PC-9 (cell line): ENCODE data around the gene OR2A5.

Experiments used
- EZH2 ChIP-seq: fragments of 200-600 bp; sonication (generic); IDR thresholded peaks from 2 replicates; pipeline ENCODE4 v1.8.0; 2017; ENCODE audit warnings: antibody characterized with exemption, low read depth
- TF ChIP-seq, protein P1 (sequence below): fragments of 200-600 bp; sonication (generic); conservative IDR thresholded peaks from 2 replicates; pipeline ENCODE4 v1.6.1; 2017; ENCODE audit warnings: mixed run types, antibody characterized with exemption, mild to moderate bottlenecking, moderate library complexity

DNA sequence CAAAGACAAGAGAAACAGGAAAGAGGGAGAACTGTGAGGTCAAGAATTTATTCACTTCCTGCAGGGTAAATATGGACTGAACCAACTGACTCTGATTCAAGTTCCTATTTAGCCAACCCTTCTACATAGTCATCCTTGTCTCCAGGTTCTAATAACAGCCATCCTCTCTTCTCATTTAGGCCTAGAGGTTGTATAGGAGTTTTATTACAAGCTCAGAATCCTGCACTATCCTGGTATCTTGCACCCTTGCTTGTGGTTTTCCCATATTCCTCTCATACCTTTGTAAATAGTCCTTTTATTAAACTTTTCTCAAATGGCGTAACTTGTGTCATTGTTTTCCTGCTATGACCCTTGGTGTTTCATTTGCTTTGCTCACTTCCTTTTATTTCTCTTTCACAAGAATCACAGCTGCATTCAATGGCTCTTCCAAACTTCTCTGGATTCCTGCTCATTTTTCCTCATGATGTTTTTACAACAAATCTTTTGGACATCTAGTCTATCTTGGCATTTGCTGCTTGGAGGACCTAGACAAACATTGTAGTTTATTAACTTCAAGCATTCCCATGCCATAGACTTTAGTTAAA, 12.4 kb upstream of the OR2A5 start:
- TF ChIP-seq, protein P1, sequence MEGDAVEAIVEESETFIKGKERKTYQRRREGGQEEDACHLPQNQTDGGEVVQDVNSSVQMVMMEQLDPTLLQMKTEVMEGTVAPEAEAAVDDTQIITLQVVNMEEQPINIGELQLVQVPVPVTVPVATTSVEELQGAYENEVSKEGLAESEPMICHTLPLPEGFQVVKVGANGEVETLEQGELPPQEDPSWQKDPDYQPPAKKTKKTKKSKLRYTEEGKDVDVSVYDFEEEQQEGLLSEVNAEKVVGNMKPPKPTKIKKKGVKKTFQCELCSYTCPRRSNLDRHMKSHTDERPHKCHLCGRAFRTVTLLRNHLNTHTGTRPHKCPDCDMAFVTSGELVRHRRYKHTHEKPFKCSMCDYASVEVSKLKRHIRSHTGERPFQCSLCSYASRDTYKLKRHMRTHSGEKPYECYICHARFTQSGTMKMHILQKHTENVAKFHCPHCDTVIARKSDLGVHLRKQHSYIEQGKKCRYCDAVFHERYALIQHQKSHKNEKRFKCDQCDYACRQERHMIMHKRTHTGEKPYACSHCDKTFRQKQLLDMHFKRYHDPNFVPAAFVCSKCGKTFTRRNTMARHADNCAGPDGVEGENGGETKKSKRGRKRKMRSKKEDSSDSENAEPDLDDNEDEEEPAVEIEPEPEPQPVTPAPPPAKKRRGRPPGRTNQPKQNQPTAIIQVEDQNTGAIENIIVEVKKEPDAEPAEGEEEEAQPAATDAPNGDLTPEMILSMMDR = no peak
- TF ChIP-seq EZH2 = no peak
